Measurements from ENCODE around the gene SEC14L1. TPM values are rescaled to one million over a fixed set of nuclear protein-coding genes. Genes with fewer than 3 reads are reported as not detected.

SEC14L1 gene
- total RNA-seq, 1 experiment from 2014 or later = 58.6 TPM

DNA sequence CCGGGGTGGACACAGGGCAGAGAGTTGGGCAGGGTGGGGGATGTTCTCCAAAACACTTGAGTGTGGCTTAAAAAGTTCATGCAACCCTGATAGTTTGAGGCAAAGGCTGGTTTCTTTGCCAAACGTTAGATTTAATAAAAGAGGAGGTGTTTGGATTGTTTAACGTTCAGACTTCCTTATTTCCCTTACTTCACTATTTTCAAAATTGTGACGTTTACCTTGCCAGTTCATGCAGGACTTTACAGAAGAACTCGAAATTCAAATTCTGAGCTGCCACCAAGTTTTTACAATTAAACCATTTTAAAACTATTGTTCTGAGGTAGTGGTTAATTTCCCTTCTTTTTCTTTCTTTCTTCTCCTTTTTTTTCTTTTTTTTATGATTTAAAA is 5.5 kb downstream of the SEC14L1 start:
- Histone ChIP-seq H3K79me2 (ENCODE audit: insufficient read depth, low read length) (peaks cover 4% of the 10 kb centered on the region; the same call in 1 of the 2 replicates), H2BK15ac (ENCODE audit: low read depth, low read length) (no peak overlapping the region), H4K20me1 (ENCODE audit: control insufficient read depth, insufficient read depth, insufficient read length) (peaks cover 2% of the 10 kb centered on the region), H2BK5ac (ENCODE audit: insufficient read length, low read length) (no peak overlapping the region), H2BK120ac (ENCODE audit: low read depth, low read length, poor library complexity, severe bottlenecking) (no peak overlapping the region), H4K5ac (ENCODE audit: insufficient read length, low read depth, low read length) (no peak overlapping the region), H3K9ac (ENCODE audit: extremely low read depth, insufficient read length, low read length) (no peak overlapping the region), H3K23ac (ENCODE audit: insufficient read length, low read depth, low read length) (no peak overlapping the region), H4K8ac (replicated peaks; ENCODE audit: insufficient read length, low read depth, low read length) (no peak overlapping the region), H3K4ac (ENCODE audit: low read depth, low read length) (no peak overlapping the region), H3K4me2 (ENCODE audit: insufficient read depth, insufficient read length, low read length) (no peak overlapping the region), H3K18ac (ENCODE audit: insufficient read length, low read depth, low read length) (no peak overlapping the region), H2BK20ac (ENCODE audit: low read depth, low read length, poor library complexity, severe bottlenecking) (no peak overlapping the region), H4K91ac (ENCODE audit: insufficient read length, low read depth, low read length) (no peak overlapping the region), H3K27me3 (ENCODE audit: insufficient read depth, low read length) (no peaks in the 10 kb centered on the region), H2BK12ac (ENCODE audit: insufficient read length, low read depth, low read length) (no peak overlapping the region), H3K4me1 (ENCODE audit: insufficient read depth, low read length) (peaks cover 13% of the 10 kb centered on the region; the same call in 1 of the 2 replicates), H3T11ph (ENCODE audit: low read length) (no peak overlapping the region), H3K56ac (ENCODE audit: insufficient read length, low read depth, low read length) (no peak overlapping the region), H3K14ac (ENCODE audit: insufficient read depth, low read length) (no peak overlapping the region; the same call in 1 of the 2 replicates), H3K23me2 (ENCODE audit: insufficient read length, low read depth, low read length, poor library complexity, severe bottlenecking) (peaks cover 4% of the 10 kb centered on the region), H3K79me1 (ENCODE audit: insufficient read depth, low read depth, low read length, poor library complexity, severe bottlenecking) (no peaks in the 10 kb centered on the region), H3K9me3 (ENCODE audit: control insufficient read depth, low read depth, low read length) (no peaks in the 10 kb centered on the region), H3K27ac (ENCODE audit: insufficient read length, low read depth, low read length) (no peak overlapping the region), H2AK5ac (ENCODE audit: insufficient read length, low read length) (no peak overlapping the region), H2AFZ (ENCODE audit: low read length) (no peak overlapping the region)
- no CpG with 5 or more reads among the region's 5 CpGs for whole genome bisulfite sequencing (ENCODE audit: extremely low coverage, insufficient read length, low lambda C conversion rate)
- Mint-ChIP-seq H3K36me3 (ENCODE audit: insufficient read depth in 1 of 3, low read depth in 3 of 3) (peaks cover 0 to 44% (median 40%) of the 10 kb centered on the region in 3 experiments; a peak in 5 of 7 replicates), H3K9me3 (no peaks in the 10 kb centered on the region), H3K27me3 (ENCODE audit: low read depth) (no peaks in the 10 kb centered on the region), H3K4me1 (peaks cover 38 to 43% of the 10 kb centered on the region in 2 experiments), H3K4me3 (no peak overlapping the region), H3K27ac (peak overlapping the region in 2 of 3 experiments; percentile 59 to 71; a peak in 4 of 7 replicates)
- no peak for DNase-seq
- TF ChIP-seq, protein P1, sequence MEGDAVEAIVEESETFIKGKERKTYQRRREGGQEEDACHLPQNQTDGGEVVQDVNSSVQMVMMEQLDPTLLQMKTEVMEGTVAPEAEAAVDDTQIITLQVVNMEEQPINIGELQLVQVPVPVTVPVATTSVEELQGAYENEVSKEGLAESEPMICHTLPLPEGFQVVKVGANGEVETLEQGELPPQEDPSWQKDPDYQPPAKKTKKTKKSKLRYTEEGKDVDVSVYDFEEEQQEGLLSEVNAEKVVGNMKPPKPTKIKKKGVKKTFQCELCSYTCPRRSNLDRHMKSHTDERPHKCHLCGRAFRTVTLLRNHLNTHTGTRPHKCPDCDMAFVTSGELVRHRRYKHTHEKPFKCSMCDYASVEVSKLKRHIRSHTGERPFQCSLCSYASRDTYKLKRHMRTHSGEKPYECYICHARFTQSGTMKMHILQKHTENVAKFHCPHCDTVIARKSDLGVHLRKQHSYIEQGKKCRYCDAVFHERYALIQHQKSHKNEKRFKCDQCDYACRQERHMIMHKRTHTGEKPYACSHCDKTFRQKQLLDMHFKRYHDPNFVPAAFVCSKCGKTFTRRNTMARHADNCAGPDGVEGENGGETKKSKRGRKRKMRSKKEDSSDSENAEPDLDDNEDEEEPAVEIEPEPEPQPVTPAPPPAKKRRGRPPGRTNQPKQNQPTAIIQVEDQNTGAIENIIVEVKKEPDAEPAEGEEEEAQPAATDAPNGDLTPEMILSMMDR (conservative IDR thresholded peaks at IDR 0.05) = no peak
